GM10266 (cell line): ENCODE results near the gene ALG8.
"Not testable (repeated sequence)": the region's sequence is repeated elsewhere in the genome, so short reads cannot be mapped to it uniquely, and the experiment has no call there.

Experiments used
- DNase-seq: peaks from one replicate; pipeline ENCODE4 v3.0.0; 2012; ENCODE audit errors: extremely low spot score
- TF ChIP-seq, protein P1 (sequence below): IDR thresholded peaks from 2 replicates; pipeline ENCODE4 v1.5.1; 2012; ENCODE audit warnings: mild to moderate bottlenecking, low read depth; ENCODE audit not compliant: control insufficient read depth, insufficient read depth; ENCODE audit errors: missing control alignments

The ALG8 gene

DNA sequence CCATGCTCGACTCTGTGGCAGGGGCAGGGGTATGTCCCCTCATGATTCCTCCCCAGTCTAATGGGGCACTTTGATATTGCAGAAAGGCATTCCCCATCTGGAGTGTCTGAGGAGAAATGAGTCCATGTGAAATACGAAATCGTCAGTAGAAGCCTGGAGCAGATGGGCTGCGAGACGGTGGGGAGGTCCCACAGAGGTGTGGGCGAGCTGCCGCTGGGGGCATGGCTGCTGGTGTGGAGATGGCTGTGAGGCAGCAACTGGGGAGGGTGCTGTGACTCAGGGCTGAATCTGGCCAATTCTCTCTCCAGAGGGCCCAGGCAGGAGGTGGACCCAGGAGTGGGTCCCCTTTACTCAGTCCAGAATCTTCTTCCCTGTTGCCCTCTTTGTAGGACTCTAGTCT is 37.8 kb upstream of the ALG8 start:
- DNase-seq, result no peak
- TF ChIP-seq, protein P1, sequence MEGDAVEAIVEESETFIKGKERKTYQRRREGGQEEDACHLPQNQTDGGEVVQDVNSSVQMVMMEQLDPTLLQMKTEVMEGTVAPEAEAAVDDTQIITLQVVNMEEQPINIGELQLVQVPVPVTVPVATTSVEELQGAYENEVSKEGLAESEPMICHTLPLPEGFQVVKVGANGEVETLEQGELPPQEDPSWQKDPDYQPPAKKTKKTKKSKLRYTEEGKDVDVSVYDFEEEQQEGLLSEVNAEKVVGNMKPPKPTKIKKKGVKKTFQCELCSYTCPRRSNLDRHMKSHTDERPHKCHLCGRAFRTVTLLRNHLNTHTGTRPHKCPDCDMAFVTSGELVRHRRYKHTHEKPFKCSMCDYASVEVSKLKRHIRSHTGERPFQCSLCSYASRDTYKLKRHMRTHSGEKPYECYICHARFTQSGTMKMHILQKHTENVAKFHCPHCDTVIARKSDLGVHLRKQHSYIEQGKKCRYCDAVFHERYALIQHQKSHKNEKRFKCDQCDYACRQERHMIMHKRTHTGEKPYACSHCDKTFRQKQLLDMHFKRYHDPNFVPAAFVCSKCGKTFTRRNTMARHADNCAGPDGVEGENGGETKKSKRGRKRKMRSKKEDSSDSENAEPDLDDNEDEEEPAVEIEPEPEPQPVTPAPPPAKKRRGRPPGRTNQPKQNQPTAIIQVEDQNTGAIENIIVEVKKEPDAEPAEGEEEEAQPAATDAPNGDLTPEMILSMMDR, result no peak

DNA sequence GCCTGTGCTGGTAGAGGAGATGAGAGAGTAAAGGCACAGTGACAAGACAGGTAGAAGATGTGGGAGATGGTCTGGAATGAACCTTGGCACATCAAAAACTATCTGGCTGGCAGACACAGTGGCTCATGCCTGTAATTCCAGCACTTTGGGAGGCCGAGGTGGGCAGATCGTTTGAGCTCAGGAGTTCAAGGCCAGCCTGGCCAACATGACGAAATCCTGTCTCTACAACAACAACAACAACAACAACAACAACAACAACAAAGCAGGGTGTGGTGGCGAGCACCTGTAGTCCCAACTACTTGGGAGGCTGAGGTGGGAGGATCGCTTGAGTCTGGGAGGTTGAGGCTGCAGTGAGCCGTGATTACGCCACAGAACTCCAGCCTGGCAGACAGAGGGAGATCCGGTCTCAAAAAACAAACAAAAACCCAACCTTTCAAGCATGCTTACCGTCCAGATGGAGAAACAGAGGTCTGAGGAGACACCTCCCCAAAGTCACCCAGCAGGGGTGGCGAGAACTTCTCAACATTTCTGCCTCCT is 37.2 kb upstream of the ALG8 start:
- no peak for DNase-seq
- TF ChIP-seq, protein P1, result no peak

DNA sequence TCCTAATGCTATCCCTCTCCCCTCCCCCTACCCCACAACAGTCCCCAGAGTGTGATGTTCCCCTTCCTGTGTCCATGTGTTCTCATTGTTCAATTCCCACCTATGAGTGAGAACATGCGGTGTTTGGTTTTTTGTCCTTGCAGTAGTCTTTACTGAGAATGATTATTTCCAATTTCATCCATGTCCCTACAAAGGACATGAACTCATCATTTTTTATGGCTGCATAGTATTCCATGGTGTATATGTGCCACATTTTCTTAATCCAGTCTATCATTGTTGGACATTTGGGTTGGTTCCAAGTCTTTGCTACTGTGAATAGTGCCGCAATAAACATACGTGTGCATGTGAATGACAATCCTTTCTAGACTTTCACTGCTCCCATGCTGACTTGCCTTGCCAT is 36.4 kb upstream of the ALG8 start:
- not testable (repeated sequence) for DNase-seq

DNA sequence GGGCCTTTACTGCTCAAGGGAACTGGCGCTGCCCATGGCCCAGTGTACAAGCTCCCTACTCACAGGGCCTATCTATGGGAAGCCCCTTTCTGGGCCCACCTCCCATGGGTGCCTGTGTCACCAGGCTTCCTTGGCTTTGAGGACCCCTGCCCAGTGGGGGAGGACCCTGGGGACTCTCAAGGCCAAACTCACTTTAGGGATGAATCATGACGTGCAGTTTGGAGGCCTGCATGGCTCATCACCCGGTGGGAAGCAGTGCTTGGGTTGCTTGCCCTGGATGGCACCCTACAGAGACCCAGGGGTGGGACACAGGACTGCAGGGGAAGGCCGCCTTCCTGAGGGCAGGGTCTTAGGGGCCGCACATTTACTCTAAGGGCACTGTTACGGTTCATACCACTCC is 32.5 kb upstream of the ALG8 start:
- DNase-seq, result no peak
- TF ChIP-seq, protein P1, result no peak

DNA sequence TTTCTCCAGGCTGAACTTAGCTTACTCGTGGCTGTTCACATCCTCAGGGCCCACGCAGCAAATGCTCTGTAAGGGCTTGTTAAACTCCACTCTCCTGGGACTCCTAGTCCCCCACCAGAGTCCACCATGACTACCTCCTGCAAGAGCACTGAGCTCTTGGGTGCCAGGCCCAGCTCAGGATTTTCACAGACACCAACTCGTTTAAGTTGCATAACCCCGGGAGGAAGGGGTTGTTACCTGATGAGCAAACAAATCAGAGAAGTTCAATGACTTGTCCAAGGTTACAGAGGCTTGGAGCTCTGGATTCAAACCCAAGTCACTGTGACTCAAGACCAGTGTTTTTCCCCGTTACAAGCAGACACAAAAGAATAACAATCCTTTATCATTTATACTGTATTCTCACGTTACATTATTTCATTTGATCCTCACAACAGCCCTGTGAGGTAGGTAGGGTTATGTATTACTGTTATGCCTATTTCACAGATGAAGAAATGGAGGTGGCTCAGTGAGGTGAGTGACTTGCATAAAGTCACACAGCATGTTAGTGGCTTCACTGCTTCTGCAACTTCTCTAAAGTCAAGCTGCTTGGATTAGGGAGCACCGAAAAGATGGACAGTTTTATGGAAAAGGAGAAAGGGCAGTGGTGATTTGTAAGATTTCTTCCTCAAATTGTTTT is 31.6 kb upstream of the ALG8 start:
- no peak for DNase-seq
- TF ChIP-seq, protein P1, result no peak

DNA sequence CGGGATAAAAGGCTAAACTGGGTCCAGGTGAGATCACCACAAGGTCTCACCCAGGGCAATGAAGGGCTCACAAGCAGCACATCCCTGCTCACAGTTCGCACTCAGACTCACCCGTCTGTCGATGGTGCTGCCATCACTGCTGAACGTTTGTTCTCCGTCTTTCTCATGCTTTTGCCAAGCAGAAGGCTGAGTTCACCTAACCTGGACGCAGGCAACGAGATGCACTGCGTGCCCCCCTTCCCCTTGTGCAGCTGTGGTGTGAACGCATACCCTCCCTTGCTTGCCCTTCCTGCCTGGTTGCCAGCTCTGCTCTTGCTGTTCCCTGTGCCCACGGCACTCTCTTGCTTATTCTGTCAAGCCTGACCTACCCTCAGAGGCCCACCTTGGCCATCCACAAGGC is 31.0 kb upstream of the ALG8 start:
- TF ChIP-seq, protein P1, result no peak

DNA sequence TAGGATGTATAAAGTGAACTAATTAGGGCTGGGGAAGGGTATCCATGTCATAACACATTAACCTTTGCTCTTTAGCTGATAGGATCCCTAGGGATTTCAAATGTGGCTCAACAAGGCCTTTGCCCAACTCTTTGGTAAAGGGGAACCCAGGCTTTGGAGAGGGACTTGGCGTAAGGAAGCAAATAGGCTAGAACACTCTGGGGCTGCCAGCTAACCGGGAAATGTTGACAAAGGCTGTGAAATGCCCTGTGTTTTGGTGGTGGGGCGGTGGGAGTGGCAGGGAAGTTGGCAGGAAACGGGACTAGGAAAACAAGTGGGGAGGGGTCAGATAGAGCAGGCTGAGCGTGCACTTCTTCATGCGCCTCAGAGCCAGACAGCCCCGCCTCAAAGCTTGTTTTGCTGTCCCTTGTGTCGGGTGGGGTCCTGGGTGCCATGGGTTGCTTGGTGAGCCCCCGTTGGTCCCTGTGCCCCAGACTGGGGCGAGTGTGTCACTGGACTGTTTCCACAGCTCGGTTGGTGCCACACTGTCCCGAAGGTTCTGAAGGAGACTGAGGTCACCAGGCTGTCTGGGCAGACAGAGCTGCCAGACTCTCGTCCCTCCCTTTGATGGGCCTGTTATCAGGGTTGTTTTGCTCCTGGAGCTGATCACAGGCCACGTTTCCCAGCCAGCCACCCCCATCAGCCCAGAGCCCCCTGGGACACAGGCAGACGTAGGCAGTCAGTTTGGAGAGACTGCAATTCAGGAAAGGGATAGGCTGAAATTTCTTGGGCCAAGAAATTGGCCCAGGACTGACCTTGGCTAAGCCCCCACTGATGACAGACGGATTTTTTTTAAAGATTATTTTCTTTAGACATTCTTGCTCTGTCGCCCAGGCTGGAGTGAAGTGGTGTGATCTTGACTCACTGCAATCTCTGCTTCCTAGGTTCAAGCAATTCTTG is 29.4 kb upstream of the ALG8 start:
- TF ChIP-seq, protein P1, result no peak
- DNase-seq, result no peak

More for the DNA sequence above, 31.0 kb upstream of the ALG8 start:
- no peak for DNase-seq
